ENCODE results near the gene SULT1A2.
"Not testable (repeated sequence)": the region's sequence is repeated elsewhere in the genome, so short reads cannot be mapped to it uniquely, and the experiment has no call there.

The SULT1A2 gene

DNA sequence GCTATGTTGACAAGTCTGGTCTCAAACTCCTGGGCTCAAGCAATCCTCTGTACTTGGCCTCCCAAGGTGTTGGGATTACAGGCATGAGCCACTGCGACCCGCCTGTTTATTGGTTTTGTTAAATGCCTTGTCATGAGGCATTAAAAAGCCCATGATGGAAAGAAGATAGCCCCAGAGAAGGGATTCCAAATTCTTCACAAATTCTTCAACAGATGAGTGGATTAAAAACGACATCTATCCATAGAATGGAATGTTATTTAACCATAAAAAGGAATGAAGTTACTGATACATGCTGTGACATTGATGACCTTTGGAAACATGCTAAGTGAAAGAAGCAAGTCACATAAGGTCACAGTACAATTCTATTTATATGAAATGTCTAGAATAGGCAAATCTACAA lies 38.4 kb downstream of the SULT1A2 start:
- no peak for DNase-seq (ENCODE audit: low read depth)

DNA sequence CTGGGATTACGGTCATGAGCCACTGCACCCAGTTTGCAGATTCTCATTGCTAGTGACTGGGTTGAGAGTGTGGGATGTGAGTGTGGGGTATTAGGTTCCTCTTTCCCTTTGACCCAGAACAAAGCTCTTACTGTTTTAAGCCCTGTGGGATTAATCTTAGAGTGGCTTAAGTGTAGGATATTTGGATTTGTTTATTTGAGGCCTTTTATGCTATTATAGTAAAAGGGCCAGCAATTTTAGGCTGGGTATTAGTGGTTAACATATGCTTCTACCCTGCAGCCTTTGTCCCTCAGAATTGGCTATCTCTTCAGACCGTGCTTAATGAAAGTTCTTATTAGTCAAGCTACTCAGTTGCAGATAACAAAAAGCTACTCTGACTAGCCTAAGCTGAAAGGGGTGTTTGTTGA lies 39.9 kb downstream of the SULT1A2 start:
- DNase-seq (ENCODE audit: low read depth), result no peak

DNA sequence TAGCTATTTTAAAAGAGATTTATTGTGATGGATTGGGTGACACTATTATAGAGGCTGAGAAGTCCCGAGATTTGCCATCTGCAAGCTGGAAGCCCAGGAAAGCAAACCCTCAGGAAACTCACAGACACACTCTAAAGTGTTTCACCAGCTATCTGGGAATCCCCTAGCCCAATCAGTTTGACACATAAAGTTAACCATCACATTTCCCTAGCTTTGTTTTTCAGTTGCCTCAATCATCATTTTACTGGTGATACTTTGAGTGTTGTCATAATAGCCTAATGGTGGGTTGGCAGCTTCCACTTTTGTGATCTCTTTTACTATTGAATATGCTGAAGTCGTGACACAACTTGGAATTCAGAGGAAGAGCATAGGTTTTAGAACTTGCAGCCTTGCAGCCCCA lies 41.3 kb downstream of the SULT1A2 start:
- no peak for DNase-seq (ENCODE audit: low read depth)

DNA sequence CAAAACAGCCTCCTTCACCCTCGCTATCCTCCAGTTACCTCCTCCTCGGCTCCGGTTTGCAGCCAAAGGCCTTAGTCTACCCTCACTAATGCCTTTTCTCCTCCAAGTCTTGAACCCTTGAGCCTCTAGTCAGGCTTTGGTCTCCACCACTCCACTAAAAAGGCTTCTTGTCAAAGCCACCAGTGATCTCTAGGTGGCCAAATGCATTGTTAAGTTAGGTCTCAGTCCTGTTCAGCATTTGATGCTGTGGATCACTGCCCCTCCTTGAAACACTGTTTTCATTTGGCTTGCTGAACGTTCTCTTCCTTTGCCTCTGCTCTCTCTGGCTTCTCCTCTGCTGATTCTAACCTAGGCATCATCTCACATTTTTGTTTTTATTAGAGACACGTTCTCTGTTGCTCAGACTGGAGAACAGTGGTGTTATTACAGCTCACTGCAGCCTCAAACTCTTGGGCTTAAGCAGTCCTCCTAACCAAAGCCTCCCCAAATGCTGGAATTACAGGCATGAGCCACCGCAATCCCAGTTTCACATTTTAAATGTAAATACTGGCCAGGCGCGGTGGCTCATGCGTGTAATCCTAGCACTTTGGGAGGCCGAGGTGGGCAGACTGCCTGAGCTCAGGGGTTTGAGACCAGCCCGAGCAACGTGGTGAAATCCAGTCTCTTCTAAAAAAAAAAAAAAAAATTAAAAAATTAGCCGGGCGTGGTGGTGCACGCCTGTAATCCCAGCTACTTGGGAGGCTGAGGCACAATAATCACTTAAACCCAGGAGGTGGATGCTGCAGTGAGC lies 42.0 kb downstream of the SULT1A2 start:
- no peak for DNase-seq (ENCODE audit: low read depth)

DNA sequence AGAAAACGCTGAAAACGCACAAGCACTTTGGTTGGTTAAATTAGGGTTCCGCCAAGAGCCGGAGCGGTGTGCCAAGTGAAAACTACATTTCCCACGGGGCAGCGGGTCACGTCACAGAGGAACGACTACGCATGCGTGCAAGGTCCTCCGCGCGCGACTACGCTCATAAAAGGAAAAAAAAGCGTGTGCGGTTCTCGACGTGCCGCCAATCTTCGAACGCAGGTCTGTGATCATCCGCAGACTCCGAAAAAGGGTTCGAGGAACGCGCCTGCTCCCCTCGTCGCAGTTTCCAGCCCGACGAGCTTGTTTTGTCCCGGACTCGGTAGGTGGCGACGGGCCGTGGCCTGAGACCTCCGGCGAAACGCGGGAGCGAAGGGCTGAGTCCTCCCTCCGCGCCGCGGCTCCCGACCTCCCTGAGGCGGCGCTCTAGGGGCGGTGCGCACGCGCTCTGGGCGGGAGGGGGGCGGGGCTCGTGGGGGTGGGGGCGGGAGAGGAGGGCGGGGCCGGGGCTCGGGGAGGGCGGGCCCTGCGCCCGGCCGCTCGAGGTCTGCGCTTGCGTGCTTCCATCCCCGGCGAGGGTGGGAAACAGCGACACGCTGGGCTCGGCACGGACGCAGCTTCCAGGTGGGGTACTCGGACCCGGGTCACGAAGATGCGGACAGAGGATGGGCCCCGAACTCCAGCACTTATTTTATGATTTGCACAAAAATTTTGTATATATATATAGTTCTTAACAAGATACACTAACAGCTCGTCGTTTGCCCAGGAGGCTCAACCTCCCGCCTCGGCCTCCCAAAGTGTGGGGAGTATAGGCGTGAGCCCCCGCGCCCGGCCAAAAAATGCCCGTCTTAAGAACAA lies 42.8 kb downstream of the SULT1A2 start, which contains the start of gene SGF29:
Gene SGF29 (plus strand): TSS at position 145 of the 858 bp plus-strand sequence. CDS start 27,150 bp downstream, outside the sequence.
- DNase-seq (ENCODE audit: low read depth), result peak; percentile 90

DNA sequence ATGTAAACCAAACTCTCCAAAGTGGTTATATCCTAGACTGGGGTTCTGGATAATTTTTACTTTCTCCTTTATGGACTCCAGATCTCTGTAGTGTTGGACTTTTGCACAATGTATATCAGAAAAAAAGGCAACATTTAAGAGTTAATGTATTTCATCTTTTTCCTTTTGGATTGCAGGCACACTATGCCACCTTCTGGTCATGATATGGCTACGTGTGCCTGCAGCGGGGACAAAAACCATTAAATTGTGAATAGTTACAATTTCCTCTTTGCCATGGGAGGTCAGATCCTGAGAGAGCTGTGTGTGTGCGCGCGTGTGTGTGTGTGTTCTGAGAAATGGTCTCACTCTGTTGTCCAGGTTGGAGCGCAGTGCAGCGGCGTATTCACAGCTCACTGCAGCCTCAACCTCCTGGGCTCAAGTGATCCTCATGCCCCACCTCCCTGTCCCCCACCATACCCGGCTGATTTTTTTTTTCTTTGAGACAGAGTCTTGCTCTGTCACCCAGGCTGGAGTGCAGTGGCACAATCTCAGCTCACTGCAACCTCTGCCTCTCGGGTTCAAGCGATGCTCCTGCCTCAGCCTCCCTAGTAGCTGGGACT lies 47.5 kb downstream of the SULT1A2 start:
- DNase-seq (ENCODE audit: low read depth), result no peak

DNA sequence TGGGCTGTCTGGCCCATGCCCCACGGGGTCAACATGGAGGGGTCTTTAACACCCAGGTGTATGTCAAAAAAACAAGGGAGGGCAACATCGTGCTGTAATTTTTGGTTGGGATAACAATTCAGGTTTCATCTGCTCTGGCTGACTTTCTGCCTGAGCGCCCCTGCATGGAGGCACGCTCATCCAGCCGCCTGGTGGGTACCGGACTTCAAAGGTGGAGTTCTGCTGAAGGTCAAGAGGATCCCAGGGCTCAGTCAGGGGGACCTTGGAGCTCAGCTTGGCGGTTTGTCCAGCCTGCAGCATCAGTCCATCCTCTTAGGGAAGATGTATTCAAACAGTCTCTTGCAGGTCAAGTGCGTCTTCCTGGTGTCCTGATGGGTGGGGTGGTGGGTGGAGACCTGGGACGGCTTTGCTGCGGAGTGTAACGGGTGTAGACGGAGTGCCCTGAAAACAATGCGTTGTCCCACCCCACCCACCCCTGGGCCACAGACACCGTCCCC lies 48.5 kb downstream of the SULT1A2 start:
- DNase-seq (ENCODE audit: low read depth), result no peak

DNA sequence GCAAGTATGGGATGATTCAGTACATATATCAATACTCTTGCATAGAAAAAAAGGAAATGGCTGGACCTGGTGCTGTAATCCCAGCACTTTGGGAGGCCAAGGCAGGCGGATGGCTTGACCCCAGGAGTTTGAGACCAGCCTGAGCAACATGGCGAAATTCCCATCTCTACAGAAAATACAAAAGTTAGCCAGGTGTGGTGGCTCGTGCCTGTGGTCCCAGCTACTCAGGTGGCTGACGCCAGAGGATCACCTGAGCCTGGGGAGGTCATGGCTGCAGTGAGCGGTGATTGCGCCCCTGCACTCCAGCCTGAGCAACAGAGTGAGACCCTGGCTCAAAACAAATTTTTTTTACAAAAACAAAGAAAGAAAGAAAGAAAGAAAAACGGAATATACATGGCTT lies 50.2 kb downstream of the SULT1A2 start:
- no peak for DNase-seq (ENCODE audit: low read depth)

DNA sequence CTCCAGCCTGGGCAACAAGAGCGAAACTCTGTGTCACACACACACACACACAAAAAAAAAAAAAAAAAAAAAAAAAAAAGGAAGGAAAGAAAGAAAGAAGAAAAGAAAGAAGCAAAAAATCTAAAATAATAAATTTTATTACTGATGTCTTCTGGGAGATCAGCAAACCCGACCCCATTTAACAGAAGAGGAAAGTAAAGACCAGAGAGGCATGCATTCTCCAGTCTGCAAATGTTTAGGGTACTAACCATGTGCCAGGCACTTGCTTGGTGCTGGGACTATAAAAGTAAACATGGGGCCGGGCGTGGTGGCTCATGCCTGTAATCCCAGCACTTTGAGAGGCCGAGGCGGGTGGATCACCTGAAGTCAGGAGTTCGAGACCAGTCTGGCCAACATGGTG lies 50.9 kb downstream of the SULT1A2 start:
- DNase-seq (ENCODE audit: low read depth), result not testable (repeated sequence)

DNA sequence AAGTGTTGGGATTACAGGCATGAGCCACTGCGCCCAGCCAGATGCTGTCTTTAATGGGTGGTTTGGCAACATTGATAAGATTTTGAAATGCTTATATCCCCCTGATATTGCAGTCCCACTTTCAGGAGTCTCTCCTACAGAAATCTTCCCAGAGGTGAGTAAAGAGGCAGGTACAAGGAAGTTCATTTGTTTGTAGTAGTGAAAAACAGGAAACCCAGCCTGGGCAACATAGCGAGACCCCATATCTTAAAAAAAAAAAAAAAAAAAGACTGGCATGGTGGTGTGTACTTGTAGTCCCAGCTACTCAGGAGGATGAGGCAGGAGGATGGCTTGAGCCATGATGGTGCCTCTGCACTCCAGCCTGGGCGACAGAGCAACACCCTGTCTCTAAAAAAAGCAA lies 51.9 kb downstream of the SULT1A2 start:
- no peak for DNase-seq (ENCODE audit: low read depth)

DNA sequence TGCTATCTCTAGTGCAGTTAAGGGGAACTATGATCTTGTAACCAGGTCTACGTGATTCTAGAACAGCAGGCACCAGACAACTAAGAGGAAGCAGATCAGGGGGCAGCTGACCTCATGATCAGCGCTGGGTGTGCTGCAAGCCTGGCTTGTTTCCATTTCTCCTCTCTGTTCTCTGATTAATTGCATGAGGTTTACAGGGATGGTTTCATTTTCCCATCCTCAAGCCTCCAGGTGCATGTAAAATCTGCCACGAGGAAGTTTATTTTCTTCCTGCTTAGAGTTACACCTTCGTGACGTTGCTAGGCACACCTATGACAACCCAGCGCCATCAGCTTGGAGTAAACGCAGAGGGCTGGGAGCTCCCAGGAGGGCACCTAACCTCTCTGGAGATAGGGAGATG lies 53.8 kb downstream of the SULT1A2 start:
- no peak for DNase-seq (ENCODE audit: low read depth)

DNA sequence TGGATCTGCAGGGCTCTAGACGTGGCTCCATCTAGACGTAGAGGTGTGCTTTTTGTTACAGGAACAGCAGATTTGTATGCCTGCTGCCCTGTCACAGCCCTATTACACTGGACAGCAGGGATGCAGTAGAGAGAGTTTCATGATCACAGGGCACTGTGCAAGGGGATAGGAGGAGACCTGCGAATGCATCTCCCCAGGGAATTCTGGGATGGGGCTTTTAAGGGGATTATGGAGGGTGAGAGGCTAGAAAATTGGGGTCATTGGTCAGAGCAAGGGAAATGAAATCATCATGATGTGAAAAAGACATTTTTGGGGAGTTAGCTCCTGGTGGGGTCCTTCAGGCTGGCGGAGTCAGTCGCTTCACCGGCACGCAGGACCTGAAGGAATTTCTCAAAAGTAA lies 54.2 kb downstream of the SULT1A2 start:
- DNase-seq (ENCODE audit: low read depth), result no peak
